ENCODE measurements around the gene MEX3A.

MEX3A gene

GRCh38 chr1:156108057-156108456, 25.8 kb upstream of the MEX3A start:
- TF ChIP-seq CTCF (IDR thresholded peaks at IDR 0.05; ENCODE audit: extremely low read depth, missing control alignments), result no peak
- no peak for DNase-seq (ENCODE audit: low spot score)

- no peak for TF ChIP-seq CTCF (IDR thresholded peaks at IDR 0.05; ENCODE audit: extremely low read depth, missing control alignments)
- DNase-seq (ENCODE audit: low spot score), result no peak
These were observed 24.6 kb upstream of the MEX3A start for GRCh38 chr1:156106624-156107488.

- no peak for TF ChIP-seq CTCF (IDR thresholded peaks at IDR 0.05; ENCODE audit: extremely low read depth, missing control alignments)
- DNase-seq (ENCODE audit: low spot score), result no peak
These were observed 22.9 kb upstream of the MEX3A start for GRCh38 chr1:156104861-156105832.

- DNase-seq (ENCODE audit: low spot score), result peak; percentile 51
- no peak for TF ChIP-seq CTCF (IDR thresholded peaks at IDR 0.05; ENCODE audit: extremely low read depth, missing control alignments)
These were observed 22.0 kb upstream of the MEX3A start for GRCh38 chr1:156104065-156104810.

GRCh38 chr1:156103521-156103947, 21.3 kb upstream of the MEX3A start:
- TF ChIP-seq CTCF (IDR thresholded peaks at IDR 0.05; ENCODE audit: extremely low read depth, missing control alignments), result no peak
- DNase-seq (ENCODE audit: low spot score), result no peak

- no peak for DNase-seq (ENCODE audit: low spot score)
- no peak for TF ChIP-seq CTCF (IDR thresholded peaks at IDR 0.05; ENCODE audit: extremely low read depth, missing control alignments)
These were observed 20.6 kb upstream of the MEX3A start for GRCh38 chr1:156102633-156103511.

Data from GM20000 (cell line).